HEK293 (cell line): ENCODE results near the gene ARMC7.

Experiments
- BCL11B ChIP-seq: fragments of 450-650 bp; formaldehyde crosslinking; IDR thresholded peaks from 2 replicates; pipeline ENCODE4 v1.5.1; 2016; ENCODE audit warnings: low read depth, missing biosample characterization, missing genetic modification characterization
- REPIN1 ChIP-seq: fragments of 450-650 bp; formaldehyde crosslinking; IDR thresholded peaks from 2 replicates; pipeline ENCODE4 v1.5.1; 2017; ENCODE audit warnings: missing biosample characterization, missing genetic modification characterization, low read depth
- TCF7L2 ChIP-seq: IDR thresholded peaks from 2 replicates; pipeline ENCODE4 v1.6.1; 2011; ENCODE audit warnings: low read depth, mild to moderate bottlenecking, inconsistent platforms, low read length, moderate library complexity, borderline replicate concordance
- YY1 ChIP-seq: fragments of 450-650 bp; formaldehyde crosslinking; IDR thresholded peaks from 2 replicates; pipeline ENCODE4 v1.5.1; 2018; ENCODE audit warnings: missing biosample characterization, missing genetic modification characterization
- ZNF138 ChIP-seq: fragments of 450-650 bp; formaldehyde crosslinking; IDR thresholded peaks from 2 replicates; pipeline ENCODE4 v1.5.1; 2016; ENCODE audit warnings: missing biosample characterization, missing genetic modification characterization, borderline replicate concordance
- ZNF202 ChIP-seq: fragments of 450-650 bp; formaldehyde crosslinking; IDR thresholded peaks from 2 replicates; pipeline ENCODE4 v1.5.1; 2016; ENCODE audit warnings: missing biosample characterization, missing genetic modification characterization, borderline replicate concordance
- TF ChIP-seq, protein P1 (sequence below): fragments of 450-650 bp; formaldehyde crosslinking; IDR thresholded peaks from 2 replicates; pipeline ENCODE4 v1.5.1; 2016; ENCODE audit warnings: missing biosample characterization, missing genetic modification characterization
- TF ChIP-seq, protein P2 (sequence below): sonication (generic); formaldehyde crosslinking; IDR thresholded peaks from 2 replicates; pipeline ENCODE4 v1.8.1; 2022; ENCODE audit warnings: mild to moderate bottlenecking, moderate library complexity, missing genetic modification reagents

- no peak for TF ChIP-seq BCL11B (tag by site-specific recombination)
- TF ChIP-seq REPIN1 (tag by site-specific recombination), result no peak
- TF ChIP-seq, protein P1, sequence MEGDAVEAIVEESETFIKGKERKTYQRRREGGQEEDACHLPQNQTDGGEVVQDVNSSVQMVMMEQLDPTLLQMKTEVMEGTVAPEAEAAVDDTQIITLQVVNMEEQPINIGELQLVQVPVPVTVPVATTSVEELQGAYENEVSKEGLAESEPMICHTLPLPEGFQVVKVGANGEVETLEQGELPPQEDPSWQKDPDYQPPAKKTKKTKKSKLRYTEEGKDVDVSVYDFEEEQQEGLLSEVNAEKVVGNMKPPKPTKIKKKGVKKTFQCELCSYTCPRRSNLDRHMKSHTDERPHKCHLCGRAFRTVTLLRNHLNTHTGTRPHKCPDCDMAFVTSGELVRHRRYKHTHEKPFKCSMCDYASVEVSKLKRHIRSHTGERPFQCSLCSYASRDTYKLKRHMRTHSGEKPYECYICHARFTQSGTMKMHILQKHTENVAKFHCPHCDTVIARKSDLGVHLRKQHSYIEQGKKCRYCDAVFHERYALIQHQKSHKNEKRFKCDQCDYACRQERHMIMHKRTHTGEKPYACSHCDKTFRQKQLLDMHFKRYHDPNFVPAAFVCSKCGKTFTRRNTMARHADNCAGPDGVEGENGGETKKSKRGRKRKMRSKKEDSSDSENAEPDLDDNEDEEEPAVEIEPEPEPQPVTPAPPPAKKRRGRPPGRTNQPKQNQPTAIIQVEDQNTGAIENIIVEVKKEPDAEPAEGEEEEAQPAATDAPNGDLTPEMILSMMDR (tag by site-specific recombination), result no peak
- no peak for TF ChIP-seq YY1 (tag by site-specific recombination)
- no peak for TF ChIP-seq TCF7L2
- TF ChIP-seq ZNF202 (tag by site-specific recombination), result no peak
- TF ChIP-seq, protein P2, sequence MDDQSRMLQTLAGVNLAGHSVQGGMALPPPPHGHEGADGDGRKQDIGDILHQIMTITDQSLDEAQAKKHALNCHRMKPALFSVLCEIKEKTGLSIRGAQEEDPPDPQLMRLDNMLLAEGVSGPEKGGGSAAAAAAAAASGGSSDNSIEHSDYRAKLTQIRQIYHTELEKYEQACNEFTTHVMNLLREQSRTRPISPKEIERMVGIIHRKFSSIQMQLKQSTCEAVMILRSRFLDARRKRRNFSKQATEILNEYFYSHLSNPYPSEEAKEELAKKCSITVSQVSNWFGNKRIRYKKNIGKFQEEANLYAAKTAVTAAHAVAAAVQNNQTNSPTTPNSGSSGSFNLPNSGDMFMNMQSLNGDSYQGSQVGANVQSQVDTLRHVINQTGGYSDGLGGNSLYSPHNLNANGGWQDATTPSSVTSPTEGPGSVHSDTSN (CRISPR knock-in tag), result no peak
- no peak for TF ChIP-seq ZNF138 (tag by site-specific recombination)
Observed at GRCh38 chr17:75144816-75145512, 35.2 kb downstream of the ARMC7 start.
